Measurements from ENCODE around the gene TP53AIP1. TPM values are rescaled to one million over a fixed set of nuclear protein-coding genes. Genes with fewer than 3 reads are reported as not detected.

TP53AIP1 gene
- total RNA-seq, 1 donor: not detected

DNA sequence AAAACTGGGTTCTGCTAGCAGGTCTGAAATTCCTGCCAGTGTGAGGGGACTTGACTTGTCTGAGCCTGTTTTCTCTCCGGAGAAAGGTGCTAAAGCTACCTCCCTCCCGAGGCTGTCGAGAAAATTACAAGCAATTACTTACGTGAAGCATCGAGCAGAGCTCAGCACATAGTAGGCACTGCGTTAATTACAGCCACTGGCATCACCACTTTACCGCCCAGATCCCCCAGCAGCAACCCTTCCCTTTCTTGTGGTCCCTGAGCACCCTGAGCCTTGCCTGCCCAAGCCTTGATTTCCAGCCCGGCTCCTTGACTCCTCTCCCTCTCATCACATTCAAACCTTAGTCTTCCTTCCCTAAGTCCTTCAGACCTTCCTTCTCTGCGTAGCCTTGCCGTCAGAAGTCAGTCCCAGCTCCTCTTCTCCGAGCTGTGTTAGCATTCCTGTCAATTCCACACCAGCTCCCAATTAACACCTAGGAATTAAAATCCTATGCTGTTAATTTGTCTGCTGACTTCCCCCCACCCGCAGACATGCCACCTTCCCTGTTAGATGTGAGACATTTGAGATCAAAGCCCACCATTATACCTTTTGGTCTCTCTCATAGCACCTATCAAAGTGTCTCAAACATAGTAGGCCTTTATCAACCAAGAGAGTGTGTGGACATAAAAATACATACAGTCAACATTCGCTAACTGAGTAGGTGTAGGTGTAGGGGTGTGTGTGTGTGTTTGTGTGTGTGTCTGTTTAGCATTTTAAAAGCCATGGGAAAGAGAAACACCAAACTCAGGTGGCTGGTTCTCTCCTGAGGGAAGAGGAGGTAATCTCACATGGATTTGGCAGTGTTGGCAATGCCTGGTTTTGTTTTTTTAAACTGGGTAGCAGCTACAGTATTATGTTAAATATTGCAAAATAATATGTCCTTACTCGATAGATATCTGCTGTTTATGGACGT is 54.4 kb downstream of the TP53AIP1 start:
- DNase-seq (ENCODE audit: low read depth): no peak
- no peak overlapping the region for H3K4me3 ChIP-seq (ENCODE audit: low read depth, low read length)
- TF ChIP-seq, protein P1, sequence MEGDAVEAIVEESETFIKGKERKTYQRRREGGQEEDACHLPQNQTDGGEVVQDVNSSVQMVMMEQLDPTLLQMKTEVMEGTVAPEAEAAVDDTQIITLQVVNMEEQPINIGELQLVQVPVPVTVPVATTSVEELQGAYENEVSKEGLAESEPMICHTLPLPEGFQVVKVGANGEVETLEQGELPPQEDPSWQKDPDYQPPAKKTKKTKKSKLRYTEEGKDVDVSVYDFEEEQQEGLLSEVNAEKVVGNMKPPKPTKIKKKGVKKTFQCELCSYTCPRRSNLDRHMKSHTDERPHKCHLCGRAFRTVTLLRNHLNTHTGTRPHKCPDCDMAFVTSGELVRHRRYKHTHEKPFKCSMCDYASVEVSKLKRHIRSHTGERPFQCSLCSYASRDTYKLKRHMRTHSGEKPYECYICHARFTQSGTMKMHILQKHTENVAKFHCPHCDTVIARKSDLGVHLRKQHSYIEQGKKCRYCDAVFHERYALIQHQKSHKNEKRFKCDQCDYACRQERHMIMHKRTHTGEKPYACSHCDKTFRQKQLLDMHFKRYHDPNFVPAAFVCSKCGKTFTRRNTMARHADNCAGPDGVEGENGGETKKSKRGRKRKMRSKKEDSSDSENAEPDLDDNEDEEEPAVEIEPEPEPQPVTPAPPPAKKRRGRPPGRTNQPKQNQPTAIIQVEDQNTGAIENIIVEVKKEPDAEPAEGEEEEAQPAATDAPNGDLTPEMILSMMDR (IDR thresholded peaks at IDR 0.05; ENCODE audit: insufficient read depth, low read depth, low read length): no peak

GRCh38 chr11:128886406-128887124 is 56.1 kb downstream of the TP53AIP1 start:
- no peak overlapping the region for H3K4me3 ChIP-seq (ENCODE audit: low read depth, low read length)
- TF ChIP-seq, protein P1 (IDR thresholded peaks at IDR 0.05; ENCODE audit: insufficient read depth, low read depth, low read length): peak; percentile 39
- DNase-seq (ENCODE audit: low read depth): peak; percentile 21

Other genes starting within 250 kb of the TP53AIP1 start
- gene FLI1, start 248.8 kb downstream of the TP53AIP1 start, total RNA-seq: 6.9 and 10.6 TPM in 2 replicates
- under 0.01 TPM in 1 of 2 replicates, not detected in the other for gene KCNJ1, start 75.6 kb downstream of the TP53AIP1 start, total RNA-seq
- gene KCNJ5, start 51.5 kb downstream of the TP53AIP1 start, total RNA-seq: under 0.01 TPM in 1 of 2 replicates, not detected in the other
- 9.5 and 14.8 TPM in 2 replicates for gene ARHGAP32, start 249.5 kb upstream of the TP53AIP1 start, total RNA-seq

Measured in fibroblast of villous mesenchyme (primary cell).